NCI-H128 (cell line): ENCODE measurements around the gene C2CD4B.

ENCODE experiments used
- DNase-seq: peaks from one replicate; lab custom pipeline; 2025; ENCODE audit not compliant: unreplicated experiment; lab: John Stamatoyannopoulos, UW

The C2CD4B gene

DNA sequence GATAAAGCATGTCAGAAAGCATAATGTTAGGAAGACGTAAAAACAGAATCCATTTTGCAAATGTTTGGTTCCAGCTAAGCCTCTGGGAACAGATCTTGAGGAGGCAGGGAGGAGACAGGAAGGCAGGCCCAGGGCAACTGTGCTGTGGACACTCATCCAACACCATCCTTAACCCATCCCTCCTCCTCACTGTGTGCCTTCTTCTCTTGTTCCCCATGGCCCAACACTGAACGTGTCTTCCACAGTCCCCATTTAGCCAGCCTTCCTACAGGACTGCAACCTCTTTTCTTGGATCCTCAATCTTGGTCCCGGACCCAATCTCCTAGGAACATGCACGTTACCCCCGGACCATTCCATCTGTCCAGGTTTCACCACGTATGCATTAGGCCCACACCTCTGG lies 15.4 kb downstream of the C2CD4B start:
- no peak for DNase-seq

DNA sequence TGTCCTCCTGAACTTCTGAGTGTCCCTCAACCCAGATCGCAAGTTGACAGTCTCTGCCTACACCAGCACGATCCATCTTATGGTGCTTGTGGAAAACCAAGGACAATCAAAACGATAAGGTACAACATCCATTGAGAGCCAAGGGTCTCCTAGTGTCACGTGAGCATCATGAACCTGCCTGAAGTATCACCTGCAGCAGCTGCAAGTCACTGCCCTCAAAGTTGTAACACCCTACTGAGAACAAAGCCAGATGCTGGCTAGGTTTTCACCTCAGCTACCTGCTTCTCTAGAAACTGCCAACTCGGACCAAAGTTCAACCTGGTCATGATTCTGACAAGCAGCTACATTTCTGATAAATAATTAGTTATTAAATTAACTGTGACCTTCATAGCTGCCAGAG lies 17.5 kb downstream of the C2CD4B start:
- no peak for DNase-seq

GRCh38 chr15:62147149-62147548 lies 17.9 kb downstream of the C2CD4B start:
- DNase-seq: no peak

GRCh38 chr15:62145015-62145735 lies 19.9 kb downstream of the C2CD4B start:
- no peak for DNase-seq

DNA sequence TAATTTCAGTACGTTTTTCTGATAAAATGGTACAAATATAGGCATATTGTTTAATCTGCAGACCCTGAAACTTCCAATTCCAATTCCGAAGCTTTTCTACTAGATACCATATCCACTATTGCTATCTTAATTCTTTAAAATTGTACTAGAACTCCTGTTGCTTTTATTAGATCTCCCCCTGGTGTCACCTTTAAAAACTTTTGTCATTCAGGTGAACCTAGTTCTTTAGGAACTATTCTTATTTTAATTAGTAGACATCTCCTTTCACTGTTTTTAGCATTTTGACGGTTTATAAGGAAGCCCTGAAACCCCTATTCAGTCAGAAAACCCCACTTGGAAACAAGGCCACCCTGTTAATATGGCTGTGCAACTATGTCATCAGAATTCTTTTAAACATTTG lies 22.3 kb downstream of the C2CD4B start:
- DNase-seq: no peak

DNA sequence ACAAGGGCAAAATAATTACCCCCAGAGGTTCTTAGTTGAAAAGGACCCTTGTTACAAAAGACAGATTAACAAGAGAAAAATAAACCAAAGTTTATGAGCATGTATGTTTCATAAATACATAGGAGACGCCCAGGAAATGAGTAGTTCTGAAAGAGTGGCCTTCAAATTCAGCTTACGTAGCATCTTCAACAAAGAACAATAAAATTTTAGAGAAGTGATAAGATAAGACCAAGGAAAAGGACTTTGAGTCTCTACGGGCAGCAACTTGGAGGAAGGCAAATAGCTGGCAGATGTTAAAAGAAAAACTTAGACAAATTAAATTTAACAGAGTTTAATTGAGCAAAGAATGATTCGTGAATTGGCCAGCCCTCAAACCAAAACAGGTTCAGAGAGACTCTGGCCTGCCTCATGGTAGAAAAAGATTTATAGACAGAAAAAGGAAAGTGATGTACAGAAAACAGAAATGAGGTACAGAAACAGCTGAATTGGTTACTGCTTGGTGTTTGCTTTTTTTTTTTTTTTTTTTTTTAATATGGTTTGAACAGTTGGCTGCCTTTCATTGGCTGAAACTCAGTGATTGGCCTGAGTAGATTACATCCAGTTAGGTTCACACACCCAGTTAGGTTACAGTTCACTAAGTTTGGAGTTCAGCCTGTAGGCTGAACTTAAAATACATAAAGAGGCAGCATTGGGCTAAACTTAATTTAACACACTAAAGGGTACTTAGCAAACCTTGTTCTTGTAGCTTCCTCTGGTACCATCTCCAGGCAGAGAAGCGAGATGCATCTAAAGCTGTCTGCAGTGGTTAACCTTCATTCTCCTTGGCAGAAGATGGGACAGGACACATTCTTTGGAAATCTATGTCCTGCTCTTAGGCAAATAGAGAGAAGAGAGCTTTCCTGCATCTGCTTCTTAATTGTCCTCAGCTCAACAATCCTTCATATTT lies 23.2 kb downstream of the C2CD4B start:
- DNase-seq: no peak

- no peak for DNase-seq
Observed at GRCh38 chr15:62141200-62141599, 23.9 kb downstream of the C2CD4B start.

GRCh38 chr15:62138124-62138523 lies 27.0 kb downstream of the C2CD4B start:
- no peak for DNase-seq

- DNase-seq: no peak
Observed at GRCh38 chr15:62136911-62137865, 27.9 kb downstream of the C2CD4B start.

DNA sequence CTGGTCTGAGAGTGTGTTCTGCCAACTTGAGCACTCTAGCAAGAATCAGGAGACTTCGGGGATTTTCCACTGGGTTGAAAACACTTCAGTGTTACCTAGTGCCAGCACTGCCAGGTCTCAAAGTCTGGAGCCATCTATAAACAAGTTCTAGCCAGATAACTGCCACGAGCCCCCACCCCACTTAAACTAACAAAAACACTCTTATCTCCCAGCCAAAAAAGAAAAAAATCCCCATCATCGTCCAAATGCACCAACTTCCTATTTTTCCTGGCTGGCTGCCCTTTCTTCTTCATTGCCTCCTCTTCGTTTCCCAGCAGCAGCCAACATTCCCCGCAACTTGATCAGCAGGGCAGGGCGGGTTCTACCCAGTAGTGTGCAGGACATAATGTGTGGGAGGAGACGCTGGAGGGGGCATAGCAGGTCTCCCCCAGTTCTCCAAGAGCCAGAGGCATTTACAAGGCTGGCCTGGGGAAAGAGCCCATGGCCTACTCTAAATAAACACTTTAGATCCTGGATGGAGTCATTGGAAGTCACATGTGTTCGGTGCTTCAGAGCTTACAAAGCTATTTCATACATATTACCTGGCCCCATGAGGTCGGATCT lies 29.5 kb downstream of the C2CD4B start:
- no peak for DNase-seq

DNA sequence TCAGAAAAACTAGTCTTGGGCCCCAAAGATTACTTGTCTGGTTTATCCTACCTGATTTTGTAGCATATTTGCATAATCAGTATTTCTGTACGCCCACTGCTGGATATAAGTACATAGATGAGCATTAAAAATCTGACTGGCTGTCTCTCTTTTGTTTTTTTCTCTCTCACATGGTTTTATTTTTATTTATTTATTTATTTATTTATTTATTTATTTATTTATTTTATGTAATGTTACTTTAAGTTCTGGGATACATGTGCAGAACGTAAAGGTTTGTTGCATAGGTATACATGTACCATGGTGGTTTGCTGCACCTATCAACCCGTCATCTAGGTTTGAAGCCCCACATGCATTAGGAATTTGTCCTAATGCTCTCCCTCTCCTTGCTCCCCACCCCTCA lies 31.9 kb downstream of the C2CD4B start:
- no peak for DNase-seq

- no peak for DNase-seq
Observed at GRCh38 chr15:62128916-62129315, 36.2 kb downstream of the C2CD4B start.

- no peak for DNase-seq
Observed at GRCh38 chr15:62126364-62126763, 38.7 kb downstream of the C2CD4B start.

DNA sequence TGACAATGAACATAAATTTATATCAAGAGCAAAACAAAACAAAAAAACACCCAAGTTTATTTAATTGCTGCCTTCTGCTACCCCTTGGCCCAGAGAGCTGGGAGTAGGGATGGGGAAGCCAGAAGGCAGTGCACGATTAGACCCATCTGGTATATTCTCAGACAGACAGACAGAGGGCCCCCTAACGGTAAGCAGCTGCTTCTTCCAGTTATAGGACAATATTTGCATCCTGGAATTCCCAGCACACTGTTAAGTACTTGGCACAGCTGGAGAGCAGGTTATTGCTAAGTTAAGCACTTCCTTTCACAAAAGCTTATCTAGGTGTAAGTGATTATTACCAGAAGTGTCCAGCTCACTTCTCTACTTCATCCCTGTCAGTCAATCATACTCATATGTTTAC lies 39.3 kb downstream of the C2CD4B start:
- no peak for DNase-seq

GRCh38 chr15:62124973-62125303 lies 40.1 kb downstream of the C2CD4B start:
- no peak for DNase-seq

- no peak for DNase-seq
Observed at GRCh38 chr15:62124176-62124972, 40.7 kb downstream of the C2CD4B start.

GRCh38 chr15:62122249-62122648 lies 42.8 kb downstream of the C2CD4B start:
- no peak for DNase-seq

DNA sequence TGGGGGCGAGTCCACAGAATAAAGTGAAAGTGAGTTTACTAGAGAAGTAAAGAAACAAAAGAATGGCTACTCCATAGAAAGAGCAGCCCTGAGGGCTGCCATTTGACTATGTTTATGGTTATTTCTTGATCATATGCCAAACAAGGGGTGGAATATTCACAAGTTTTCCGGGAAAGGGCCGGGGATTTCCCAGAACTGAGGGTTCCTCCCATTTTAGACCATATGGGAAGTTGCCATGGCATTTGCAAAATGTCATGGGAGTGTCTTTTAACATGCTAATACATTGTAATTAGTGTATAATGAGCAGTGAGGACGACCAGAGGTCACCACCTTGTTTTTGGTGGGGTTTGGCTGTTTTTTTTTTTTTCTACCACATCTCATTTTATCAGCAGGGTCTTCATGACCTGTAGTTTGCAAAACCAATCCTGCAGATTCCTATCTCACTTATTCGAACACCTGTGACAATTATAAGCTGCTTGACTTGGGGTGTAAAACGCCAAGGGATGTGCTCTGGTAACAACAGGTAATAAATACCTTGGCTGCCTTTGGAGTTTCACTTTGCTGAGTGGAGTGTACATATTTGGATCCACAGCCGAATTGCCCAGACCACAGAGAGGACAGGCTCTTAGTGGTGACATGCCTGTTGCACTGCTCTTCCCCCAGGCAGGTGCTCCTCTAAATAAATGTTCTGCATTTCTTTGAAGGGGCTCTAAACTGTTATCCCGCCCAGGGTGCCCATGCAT lies 43.6 kb downstream of the C2CD4B start:
- DNase-seq: no peak

GRCh38 chr15:62120776-62121175 lies 44.3 kb downstream of the C2CD4B start:
- DNase-seq: no peak
